C4-2B (cell line): Measurements from ENCODE around the gene PLCB4.

Experiments used
- CTCF ChIP-seq: fragments of 450-650 bp; conservative IDR thresholded peaks from 2 replicates; pipeline ENCODE4 v1.5.1; 2017; ENCODE audit warnings: mild to moderate bottlenecking
- ZFX ChIP-seq: fragments of 450-650 bp; IDR thresholded peaks from 2 replicates; pipeline ENCODE4 v1.6.1; 2017

GRCh38 chr20:9311132-9311531 is 242.2 kb downstream of the PLCB4 start:
- TF ChIP-seq CTCF: no peak
- TF ChIP-seq ZFX: no peak
